HAP-1 (cell line): ENCODE measurements around the gene POLN.

ENCODE experiments used
- DNase-seq, 2 experiments: peaks; one replicate each; pipeline ENCODE4 v3.0.0-alpha.2; 2016 to 2020; ENCODE audit warnings: low spot score in 2 of 2
- H3K27me3 ChIP-seq: fragments of 250-450 bp; sonication (Bioruptor Pico); 2 replicates; pipeline ENCODE4 v1.5.1; 2020; ENCODE audit warnings: low read depth, mild to moderate bottlenecking, moderate library complexity
- H3K36me3 ChIP-seq: fragments of 250-450 bp; sonication (Bioruptor Pico); replicated peaks from 2 replicates; pipeline ENCODE4 v1.5.1; 2020; ENCODE audit warnings: mild to moderate bottlenecking
- H3K4me1 ChIP-seq: fragments of 250-450 bp; sonication (Bioruptor Pico); 2 replicates; pipeline ENCODE4 v1.5.1; 2020; ENCODE audit warnings: mild to moderate bottlenecking
- H3K4me3 ChIP-seq: fragments of 250-450 bp; sonication (Bioruptor Pico); 2 replicates; pipeline ENCODE4 v1.5.1; 2020; ENCODE audit warnings: mild to moderate bottlenecking, moderate library complexity
- H3K9me3 ChIP-seq: fragments of 250-450 bp; sonication (Bioruptor Pico); 2 replicates; pipeline ENCODE4 v1.5.1; 2020; ENCODE audit warnings: mild to moderate bottlenecking, moderate library complexity
- in situ Hi-C: fragments of 300-500 bp; cut with MboI; formaldehyde crosslinking; loops from 3 replicates; pipeline ENCODE4 v1.14.3; 2020; ENCODE audit warnings: low sequenced_read_pairs, inconsistent platforms, mixed read lengths

POLN gene

DNA sequence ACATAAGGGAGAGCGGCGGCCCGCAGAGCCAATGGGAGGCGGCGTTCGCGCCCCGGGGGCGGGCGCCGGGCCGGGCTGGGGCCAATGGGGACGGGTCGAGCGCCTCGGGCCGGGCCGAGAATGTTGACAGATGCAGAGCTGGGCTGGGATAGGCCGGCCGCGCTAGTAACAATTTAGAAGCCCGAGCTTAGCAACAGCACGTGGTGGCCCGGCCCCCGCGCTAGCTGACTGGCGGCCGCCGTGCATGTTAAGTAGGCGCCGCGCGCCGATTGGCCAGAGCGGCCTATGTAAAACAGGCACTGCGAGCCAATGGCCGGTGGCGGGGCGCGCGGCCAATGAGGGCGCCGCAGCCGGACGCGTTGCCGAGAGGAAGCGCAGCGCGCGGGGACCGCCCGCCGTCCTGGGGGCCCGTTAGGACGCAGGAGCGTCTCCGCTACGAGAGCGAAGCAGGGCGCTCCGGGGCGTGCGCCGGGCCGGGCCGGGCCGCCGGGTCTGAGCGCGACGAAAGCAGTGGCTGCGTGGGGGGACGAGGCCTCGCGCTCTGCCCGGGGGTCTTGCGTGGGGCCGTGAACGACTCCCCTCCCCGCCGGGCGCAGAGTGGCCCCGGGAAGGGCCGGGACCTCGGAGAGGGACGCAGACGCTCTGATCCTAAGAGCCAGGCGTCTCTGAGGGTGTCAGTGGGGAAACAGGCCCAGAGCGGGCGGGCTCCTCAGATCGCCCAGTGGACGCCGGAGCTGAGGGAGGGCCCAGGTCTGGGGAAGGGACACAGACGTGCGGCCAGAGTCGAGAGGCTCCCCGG, 20.4 kb upstream of the POLN start:
- Histone ChIP-seq H3K4me3 (peak overlapping the region; percentile 46), H3K9me3 (no peaks in the 10 kb centered on the region), H3K27me3 (no peaks in the 10 kb centered on the region), H3K36me3 (no peaks in the 10 kb centered on the region), H3K4me1 (no peaks in the 10 kb centered on the region)
- in situ Hi-C loops = no loop called here
- DNase-seq = peak; percentile 98 to 99

DNA sequence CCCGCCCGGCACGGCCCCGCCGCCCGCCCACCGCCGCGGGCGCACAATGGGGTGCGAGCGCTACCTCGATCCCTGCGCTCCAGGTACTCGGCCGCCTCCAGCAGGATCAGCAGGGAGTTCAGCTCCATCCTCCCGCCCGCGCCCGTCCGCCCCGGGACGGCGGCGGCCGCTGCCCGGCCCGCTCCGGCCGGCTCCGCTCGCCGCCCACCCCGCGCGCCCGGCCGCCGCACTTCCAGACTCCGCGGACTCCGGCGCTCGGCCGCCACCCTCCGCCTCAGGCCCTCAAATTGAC, 19.9 kb upstream of the POLN start, which contains the start of gene MXD4:
Gene MXD4, minus strand, starts transcription at position 257 of the 292 bp plus-strand sequence. Its CDS starts 129 bp downstream, at position 128.
- DNase-seq = no peak
- Histone ChIP-seq H3K4me3 (peak within 1 kb of the TSS; percentile 51), H3K9me3 (no peaks in the 10 kb centered on the region), H3K27me3 (no peaks in the 10 kb centered on the region), H3K36me3 (no peaks in the 10 kb centered on the region), H3K4me1 (no peaks in the 10 kb centered on the region)
- in situ Hi-C loops = no loop called here

DNA sequence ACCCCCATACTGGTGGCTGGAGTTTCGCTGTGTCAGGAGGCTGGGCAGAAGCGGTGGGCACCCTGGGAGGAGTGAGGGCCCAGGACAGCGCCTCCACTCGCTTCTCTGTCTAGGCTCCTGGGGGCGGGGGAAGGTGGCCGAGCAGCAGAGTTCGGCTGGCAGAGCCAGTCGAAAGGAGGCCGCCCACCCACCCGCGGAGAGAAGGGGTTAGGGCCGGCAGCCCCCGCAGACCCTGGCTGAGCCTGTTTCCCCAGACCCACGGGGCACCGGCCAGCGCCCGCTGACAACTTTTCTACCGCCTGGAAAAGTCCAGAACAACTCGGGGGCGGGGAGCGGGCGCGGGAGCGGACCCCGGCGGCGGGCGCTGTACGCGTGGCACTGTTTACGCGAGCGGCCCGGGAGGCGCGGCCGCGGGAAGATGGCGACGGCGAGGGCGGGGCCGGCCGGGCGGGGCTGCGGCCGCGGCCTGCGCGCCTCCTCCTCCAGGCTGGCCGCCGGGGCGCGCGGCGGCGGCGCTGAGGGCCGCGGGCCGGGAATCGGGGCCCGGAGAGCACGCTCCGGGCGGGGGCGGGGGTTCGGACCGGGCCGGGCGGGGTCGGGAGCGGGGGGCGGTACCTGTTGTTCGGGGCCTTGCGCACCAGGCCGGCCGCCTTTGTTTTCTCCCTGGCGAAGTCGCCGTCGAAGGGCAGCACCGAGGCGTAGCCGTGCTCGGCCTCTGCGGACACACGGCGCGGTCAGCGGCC, 19.4 kb upstream of the POLN start:
- Histone ChIP-seq H3K9me3 (no peaks in the 10 kb centered on the region), H3K4me3 (peak overlapping the region; percentile 51), H3K36me3 (no peaks in the 10 kb centered on the region), H3K4me1 (no peaks in the 10 kb centered on the region), H3K27me3 (no peaks in the 10 kb centered on the region)
- DNase-seq = peak in 1 of 2 experiments; percentile 62
- in situ Hi-C loops = no loop called here

DNA sequence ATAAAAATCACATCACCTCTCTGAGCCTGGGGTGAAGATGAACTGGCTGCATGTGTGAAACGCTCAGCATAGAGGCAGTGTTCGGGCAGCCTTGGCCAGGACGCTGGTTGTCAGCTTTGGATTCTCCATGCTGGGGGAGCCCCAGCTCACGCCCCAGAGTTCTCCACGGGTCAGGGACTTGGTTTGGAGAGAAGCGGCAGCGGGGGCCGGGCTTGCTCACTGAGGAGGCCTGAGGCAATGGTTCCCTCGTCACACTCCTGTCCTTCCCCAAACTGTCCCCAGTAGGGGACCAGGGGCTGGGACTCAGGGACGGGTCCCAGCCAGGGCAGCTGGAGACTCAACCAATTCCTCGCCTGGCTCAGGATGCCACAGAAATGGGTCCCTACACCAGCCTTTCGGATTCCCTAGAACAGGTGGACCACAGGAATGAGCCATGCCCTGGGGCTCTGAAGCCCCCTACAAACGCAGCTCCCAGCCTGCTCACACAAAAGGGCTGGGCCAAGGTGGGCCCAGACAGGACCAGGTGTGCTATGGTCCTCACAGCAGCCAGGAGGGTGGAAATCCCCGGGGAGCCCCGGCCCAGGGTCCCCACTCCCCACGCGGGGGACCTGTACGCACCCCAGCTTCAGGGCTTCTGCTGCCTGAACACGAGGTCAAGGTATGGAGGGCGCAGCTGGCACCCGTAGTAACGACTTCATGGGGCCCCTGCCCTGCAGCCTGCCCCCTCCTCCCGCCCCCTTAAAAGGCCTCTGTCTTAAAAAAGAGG, 18.6 kb upstream of the POLN start:
- Histone ChIP-seq H3K36me3 (no peaks in the 10 kb centered on the region), H3K4me1 (no peaks in the 10 kb centered on the region), H3K4me3 (peak overlapping the region; percentile 51), H3K27me3 (no peaks in the 10 kb centered on the region), H3K9me3 (no peaks in the 10 kb centered on the region)
- DNase-seq = peak in 1 of 2 experiments; percentile 8
- in situ Hi-C loops = no loop called here

DNA sequence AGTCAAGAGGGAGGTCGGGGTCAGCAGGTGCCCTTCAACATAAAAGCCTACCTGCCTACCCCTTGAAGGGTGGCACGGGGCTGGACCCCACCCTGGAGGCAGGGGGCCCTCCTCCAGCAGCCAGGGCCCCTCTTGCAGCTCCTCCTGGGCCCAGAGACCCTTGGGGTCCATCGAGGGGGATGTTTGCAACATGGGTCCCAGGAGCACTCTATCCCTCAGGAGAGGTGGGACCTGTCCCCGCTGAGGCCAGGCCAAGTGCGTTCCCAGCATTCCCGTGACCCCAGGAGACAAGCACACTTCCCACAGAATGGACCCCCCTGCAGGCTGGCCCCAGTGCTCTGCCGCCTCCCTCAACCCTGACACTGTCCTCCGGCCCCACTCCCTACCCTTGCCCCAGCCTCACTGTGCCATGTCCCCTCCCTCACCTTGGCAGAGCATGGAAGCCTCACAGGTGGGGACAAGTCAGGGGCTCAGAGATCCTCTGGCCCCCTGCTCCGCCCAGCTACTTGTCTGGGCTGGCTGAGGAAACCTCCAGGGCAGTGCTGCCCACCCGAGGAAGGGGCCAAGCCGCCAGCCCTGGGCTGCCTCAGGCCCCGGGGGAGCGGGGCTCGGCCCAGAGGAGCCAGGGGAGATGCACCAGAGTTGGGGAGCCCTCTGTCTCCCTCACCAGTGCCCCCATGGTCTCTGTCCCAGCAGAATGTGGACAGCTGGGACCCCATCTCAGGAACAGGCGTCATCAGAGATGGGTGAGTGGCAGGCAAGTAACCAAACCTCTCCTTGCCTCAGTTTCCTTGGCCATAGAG, 17.8 kb upstream of the POLN start:
- Histone ChIP-seq H3K4me3 (no peak overlapping the region), H3K36me3 (no peaks in the 10 kb centered on the region), H3K4me1 (no peaks in the 10 kb centered on the region), H3K9me3 (no peaks in the 10 kb centered on the region), H3K27me3 (no peaks in the 10 kb centered on the region)
- peak in 1 of 2 experiments; percentile 3 for DNase-seq
- in situ Hi-C loops = no loop called here

DNA sequence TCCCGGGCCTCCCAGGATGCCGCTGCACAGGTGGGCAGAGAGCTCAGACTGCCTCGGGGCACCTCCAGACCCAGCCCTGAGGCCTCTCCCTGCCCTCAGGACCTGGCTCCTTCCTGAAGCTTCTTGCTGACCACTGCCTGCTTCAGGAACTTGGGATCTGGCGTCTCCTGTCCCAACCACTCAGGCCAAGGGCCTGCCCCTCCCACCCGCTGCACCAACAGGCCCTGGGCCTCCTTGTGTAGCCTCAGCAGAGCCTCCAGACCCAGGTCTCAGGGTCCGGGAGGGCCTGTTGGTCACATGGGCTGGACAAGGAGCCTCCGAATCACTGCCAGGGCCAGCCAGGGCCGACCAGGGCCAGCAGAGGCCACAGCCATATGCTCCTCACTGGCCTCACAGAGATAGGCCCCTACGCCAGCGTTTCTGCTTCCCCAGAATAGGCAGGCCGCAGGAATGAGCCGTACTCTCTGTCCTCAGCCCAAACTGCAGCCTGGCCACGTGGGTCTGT, 17.2 kb upstream of the POLN start:
- in situ Hi-C loops = no loop called here
- H3K4me1 ChIP-seq = no peaks in the 10 kb centered on the region
- H3K36me3 ChIP-seq = no peaks in the 10 kb centered on the region

DNA sequence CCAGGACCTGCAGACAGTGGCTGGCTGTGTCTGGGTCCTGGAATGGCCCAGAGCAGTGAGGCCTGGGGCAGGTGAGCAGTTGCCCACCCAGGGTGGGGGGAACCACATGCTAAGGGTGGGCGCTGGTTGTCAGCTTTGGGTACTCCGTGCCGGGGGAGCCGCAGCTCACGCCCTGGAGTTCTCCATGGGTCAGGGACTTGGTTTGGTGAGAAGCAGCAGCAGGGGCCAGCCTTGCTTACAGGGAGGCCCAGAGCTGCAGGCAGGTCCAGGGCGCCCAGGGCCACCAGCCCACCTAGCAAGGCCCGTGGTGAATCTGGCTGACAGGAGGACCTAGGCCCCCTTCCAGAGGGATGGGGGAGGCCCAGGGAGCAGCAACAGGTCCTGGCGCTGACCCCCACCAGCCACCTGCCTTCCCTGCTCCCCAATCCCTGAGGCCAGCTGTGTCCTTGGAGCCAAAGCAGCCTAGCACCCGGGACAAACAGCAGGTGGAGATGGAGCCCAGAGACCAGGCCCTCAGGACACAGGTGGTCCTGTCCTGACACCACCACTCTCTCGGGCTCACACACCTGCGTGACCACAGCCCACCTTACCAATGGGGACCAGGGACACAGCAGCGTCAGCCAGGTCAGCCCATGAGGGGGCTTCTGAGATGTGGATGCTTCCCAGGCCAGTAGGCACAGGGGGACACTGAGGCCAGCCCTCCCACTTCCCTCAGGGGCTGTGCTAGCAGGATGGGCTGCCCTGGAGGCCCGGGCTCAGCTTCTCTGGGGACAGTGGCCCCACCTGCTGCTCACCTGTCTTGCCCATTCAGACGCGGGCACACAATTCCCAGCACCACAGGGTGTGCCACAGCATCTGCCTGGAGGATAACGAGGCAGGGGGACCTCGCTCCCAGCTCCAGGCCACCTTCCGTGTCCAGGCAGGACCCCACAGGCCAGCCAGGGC, 16.4 kb upstream of the POLN start:
- H3K9me3 ChIP-seq = no peaks in the 10 kb centered on the region
- no peak overlapping the region for H3K4me3 ChIP-seq
- H3K4me1 ChIP-seq = no peaks in the 10 kb centered on the region
- H3K27me3 ChIP-seq = no peaks in the 10 kb centered on the region
- H3K36me3 ChIP-seq = no peaks in the 10 kb centered on the region
- peak in 1 of 2 experiments; percentile 6 for DNase-seq
- in situ Hi-C loops = no loop called here

More for the DNA sequence above, 17.2 kb upstream of the POLN start:
- H3K4me3 ChIP-seq = no peak overlapping the region
- peak in 1 of 2 experiments; percentile 7 for DNase-seq
- H3K9me3 ChIP-seq = no peaks in the 10 kb centered on the region
- no peaks in the 10 kb centered on the region for H3K27me3 ChIP-seq

DNA sequence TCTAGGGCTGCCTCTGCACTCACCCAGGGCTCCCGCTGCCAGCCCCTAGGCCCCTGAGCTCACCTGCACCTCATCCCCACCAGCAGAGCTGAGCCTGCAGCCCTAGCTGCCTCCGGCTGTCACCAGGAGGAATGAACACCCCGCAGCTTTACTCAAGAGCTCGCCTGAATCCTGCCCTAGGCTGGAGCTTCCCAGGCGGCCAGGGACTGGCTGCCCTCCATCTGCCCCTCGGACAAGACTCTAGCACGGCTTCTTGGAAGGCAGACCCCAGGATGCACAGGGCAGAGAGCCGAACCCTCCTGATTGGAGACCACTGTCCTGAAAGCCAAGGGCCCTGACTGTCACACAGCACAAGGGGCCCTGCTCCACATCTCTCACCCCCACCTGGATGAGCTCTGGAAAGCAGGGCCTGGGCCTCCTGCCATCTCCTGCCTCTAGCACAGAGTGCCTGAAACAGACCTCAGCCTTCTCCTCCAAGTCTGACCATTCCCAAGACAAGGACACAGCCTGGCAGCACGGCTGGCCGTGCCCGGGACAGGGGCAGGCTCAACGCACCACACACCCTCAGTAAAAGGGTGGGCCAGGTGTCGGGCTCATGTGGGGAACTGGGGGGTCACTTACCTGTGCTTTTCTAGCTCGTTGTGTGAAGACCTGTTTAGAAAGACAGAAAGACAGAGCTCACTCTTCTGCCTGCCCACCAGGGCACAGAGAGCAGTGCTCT, 15.6 kb upstream of the POLN start:
- peak in 1 of 2 experiments; percentile 6 for DNase-seq
- H3K27me3 ChIP-seq = no peaks in the 10 kb centered on the region
- in situ Hi-C loops = no loop called here
- no peak overlapping the region for H3K4me3 ChIP-seq
- no peaks in the 10 kb centered on the region for H3K9me3 ChIP-seq
- no peaks in the 10 kb centered on the region for H3K36me3 ChIP-seq
- no peaks in the 10 kb centered on the region for H3K4me1 ChIP-seq

DNA sequence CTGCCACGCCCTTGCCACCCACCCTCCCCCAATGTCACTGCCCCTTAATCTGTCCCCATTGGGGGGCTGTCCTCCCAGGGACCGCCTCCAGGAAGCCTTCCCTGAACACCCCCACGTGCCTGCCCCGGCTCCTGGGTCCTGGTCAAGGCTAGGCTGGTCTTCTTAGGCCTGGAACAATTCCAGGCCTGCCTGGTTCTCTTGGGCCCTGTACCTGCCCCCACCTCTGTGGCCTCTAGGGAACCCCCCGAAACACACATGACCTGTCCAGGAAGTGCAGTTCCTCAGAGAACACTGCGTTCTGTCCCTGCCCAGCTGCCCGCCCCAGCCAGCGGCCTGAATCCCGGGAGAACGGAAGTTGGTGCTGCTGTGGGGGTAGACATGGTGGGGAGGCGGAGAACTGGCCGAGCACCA, 14.9 kb upstream of the POLN start:
- Histone ChIP-seq H3K27me3 (no peaks in the 10 kb centered on the region), H3K4me1 (no peaks in the 10 kb centered on the region), H3K4me3 (no peak overlapping the region), H3K36me3 (no peaks in the 10 kb centered on the region), H3K9me3 (no peaks in the 10 kb centered on the region)
- in situ Hi-C loops = no loop called here
- DNase-seq = peak in 1 of 2 experiments; percentile 7

DNA sequence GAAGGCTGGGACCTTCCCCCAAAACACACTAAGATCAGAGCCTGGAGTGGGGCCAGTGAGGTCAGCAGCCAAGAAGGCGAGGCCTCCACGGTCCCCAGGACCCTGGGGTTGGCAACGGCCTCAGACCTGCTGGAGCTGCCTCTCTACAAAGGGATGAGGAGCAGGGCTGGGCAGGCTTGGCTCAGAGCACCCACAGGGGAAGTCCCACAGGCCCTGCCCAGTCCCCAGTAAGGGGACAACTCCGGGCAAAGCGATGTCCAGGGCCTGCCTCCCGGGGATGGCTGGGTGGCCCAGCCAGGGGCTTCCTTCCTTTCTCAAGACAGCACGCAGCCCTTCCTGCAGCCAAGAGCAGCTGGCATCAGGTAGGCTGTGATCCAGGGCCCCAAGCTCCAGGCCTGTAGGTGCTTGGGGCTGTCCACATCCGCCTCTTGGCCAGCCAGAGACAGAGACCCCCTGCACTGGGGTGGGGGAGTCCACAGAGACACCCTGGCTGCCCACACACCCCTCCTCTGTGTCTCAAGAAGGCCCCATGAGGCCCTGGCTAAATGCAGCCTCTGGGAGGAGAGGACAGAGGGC, 14.3 kb upstream of the POLN start:
- DNase-seq = peak in 1 of 2 experiments; percentile 5
- H3K36me3 ChIP-seq = no peaks in the 10 kb centered on the region
- H3K27me3 ChIP-seq = no peaks in the 10 kb centered on the region
- H3K9me3 ChIP-seq = no peaks in the 10 kb centered on the region
- in situ Hi-C loops = no loop called here
- no peak overlapping the region for H3K4me3 ChIP-seq
- no peaks in the 10 kb centered on the region for H3K4me1 ChIP-seq

DNA sequence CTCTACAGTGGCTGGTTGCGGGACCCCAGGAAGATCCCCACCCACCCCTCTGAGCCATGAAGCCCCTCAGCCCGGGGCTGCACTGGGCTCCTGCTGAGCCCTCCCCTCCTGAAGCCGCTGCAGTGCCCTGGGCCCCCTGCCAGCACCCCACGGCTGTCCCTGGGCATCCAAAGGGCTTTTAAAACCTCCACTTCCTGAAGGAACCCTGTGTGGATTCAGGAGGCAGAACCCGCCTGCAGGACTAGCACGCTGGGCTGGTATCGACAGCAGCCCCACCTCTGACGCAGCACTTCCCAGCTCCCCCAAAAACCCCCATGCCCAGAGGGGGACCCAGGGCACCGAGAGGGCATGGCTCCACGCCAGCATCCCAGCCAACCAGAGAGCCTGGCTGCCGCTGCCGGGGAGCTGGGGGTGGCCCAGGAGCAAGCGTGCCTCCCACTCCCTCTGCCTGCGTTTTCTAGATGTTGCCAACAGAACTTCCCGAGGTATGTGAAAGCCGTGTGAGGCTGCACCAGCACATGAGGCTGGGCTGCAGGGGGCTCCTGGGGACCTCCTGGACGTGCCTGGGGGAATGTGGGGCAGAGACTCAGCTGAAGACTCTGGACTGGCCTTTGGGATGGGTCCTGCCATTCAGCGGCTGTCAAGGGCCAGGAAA, 13.7 kb upstream of the POLN start:
- Histone ChIP-seq H3K4me3 (no peak overlapping the region), H3K27me3 (no peaks in the 10 kb centered on the region), H3K9me3 (no peaks in the 10 kb centered on the region), H3K4me1 (no peaks in the 10 kb centered on the region), H3K36me3 (no peaks in the 10 kb centered on the region)
- no peak for DNase-seq
- in situ Hi-C loops = no loop called here
